Fibroblast of villous mesenchyme (primary cell): ENCODE measurements around the gene EHD2. TPM values are rescaled to one million over a fixed set of nuclear protein-coding genes. Genes with fewer than 3 reads are reported as not detected.
A peak's percentile ranks its signal among the peaks of the same experiment; 100 is the strongest.
"Not testable (repeated sequence)": the region's sequence is repeated elsewhere in the genome, so short reads cannot be mapped to it uniquely, and the experiment has no call there.

Source experiments
- DNase-seq: peaks from one replicate; pipeline ENCODE4 v3.0.0-alpha.2; 2010; ENCODE audit warnings: low read depth
- H3K4me3 ChIP-seq: 2 replicates; pipeline ENCODE4 v1.5.1; 2011; ENCODE audit warnings: low read depth, mild to moderate bottlenecking, low read length
- CTCF ChIP-seq: IDR thresholded peaks from 2 replicates; pipeline ENCODE4 v1.5.1; 2012; ENCODE audit warnings: low read depth, mild to moderate bottlenecking, low read length; ENCODE audit not compliant: insufficient read depth
- total RNA-seq: library from RNA; depleted of rRNA; stranded (reverse); fragments of >200 nt; gene quantifications from 2 replicates; pipeline ENCODE4 v1.2.3, GENCODE V29; 2012

EHD2 gene
- total RNA-seq, 1 donor: 144 TPM

- H3K4me3 ChIP-seq: peak overlapping the region; percentile 94
- DNase-seq: peak; percentile 22
- TF ChIP-seq CTCF: no peak
Measured at GRCh38 chr19:47779524-47780214, 66.4 kb downstream of the EHD2 start.

GRCh38 chr19:47780215-47780551 is 67.0 kb downstream of the EHD2 start:
- TF ChIP-seq CTCF: no peak
- peak overlapping the region; percentile 94 for H3K4me3 ChIP-seq
- DNase-seq: no peak

- TF ChIP-seq CTCF: no peak
- H3K4me3 ChIP-seq: no peak overlapping the region
- DNase-seq: peak; percentile 30
Measured at GRCh38 chr19:47781590-47782262, 68.5 kb downstream of the EHD2 start.

GRCh38 chr19:47786566-47786965 is 73.3 kb downstream of the EHD2 start:
- TF ChIP-seq CTCF: no peak
- DNase-seq: no peak
- no peak overlapping the region for H3K4me3 ChIP-seq

GRCh38 chr19:47787307-47787706 is 74.1 kb downstream of the EHD2 start:
- H3K4me3 ChIP-seq, DNase-seq: not testable (repeated sequence)

GRCh38 chr19:47789811-47790210 is 76.6 kb downstream of the EHD2 start:
- DNase-seq, H3K4me3 ChIP-seq: not testable (repeated sequence)

- TF ChIP-seq CTCF: peak; percentile 93
- DNase-seq: peak; percentile 67
- H3K4me3 ChIP-seq: no peak overlapping the region
Measured at GRCh38 chr19:47790398-47790814, 77.2 kb downstream of the EHD2 start.

- no peak for DNase-seq
- H3K4me3 ChIP-seq: no peak overlapping the region
- TF ChIP-seq CTCF: no peak
Measured at GRCh38 chr19:47792616-47793015, 79.4 kb downstream of the EHD2 start.
